ENCODE results near the gene IPO9.

IPO9 gene

GRCh38 chr1:201925981-201926645 lies 97.2 kb downstream of the IPO9 start:
- Histone ChIP-seq H3K27ac (no peak overlapping the region), H2AFZ (no peak overlapping the region), H3K9ac (no peak overlapping the region), H3K4me2 (ENCODE audit: low read length) (no peak overlapping the region), H3K36me3 (ENCODE audit: control insufficient read depth, insufficient read depth, low read length) (no peaks in the 10 kb centered on the region), H3K4me1 (no peaks in the 10 kb centered on the region), H3K4me3 (ENCODE audit: low read depth, low read length) (no peak overlapping the region), H3K27me3 (ENCODE audit: control insufficient read depth, insufficient read depth, low read length) (no peaks in the 10 kb centered on the region), H3K9me3 (ENCODE audit: control insufficient read depth, low read length) (no peaks in the 10 kb centered on the region), H3K79me2 (no peaks in the 10 kb centered on the region)
- TF ChIP-seq CTCF (IDR thresholded peaks at IDR 0.05): no peak

GRCh38 chr1:201928266-201928665 lies 99.3 kb downstream of the IPO9 start:
- Histone ChIP-seq H3K36me3 (ENCODE audit: control insufficient read depth, insufficient read depth, low read length) (no peaks in the 10 kb centered on the region), H2AFZ (no peak overlapping the region), H3K27me3 (ENCODE audit: control insufficient read depth, insufficient read depth, low read length) (no peaks in the 10 kb centered on the region), H3K9me3 (ENCODE audit: control insufficient read depth, low read length) (no peaks in the 10 kb centered on the region), H3K4me1 (no peaks in the 10 kb centered on the region), H3K27ac (no peak overlapping the region), H3K4me2 (ENCODE audit: low read length) (no peak overlapping the region), H3K4me3 (ENCODE audit: low read depth, low read length) (no peak overlapping the region), H3K9ac (no peak overlapping the region), H3K79me2 (no peaks in the 10 kb centered on the region)
- TF ChIP-seq CTCF (IDR thresholded peaks at IDR 0.05): no peak

- no peaks in the 10 kb centered on the region for H3K9me3 ChIP-seq (ENCODE audit: control insufficient read depth, low read length)
- no peak for TF ChIP-seq CTCF (IDR thresholded peaks at IDR 0.05)
- H3K36me3 ChIP-seq (ENCODE audit: control insufficient read depth, insufficient read depth, low read length): no peaks in the 10 kb centered on the region
- H3K4me2 ChIP-seq (ENCODE audit: low read length): no peak overlapping the region
- no peak overlapping the region for H3K9ac ChIP-seq
- no peak overlapping the region for H3K4me3 ChIP-seq (ENCODE audit: low read depth, low read length)
- H3K27ac ChIP-seq: no peak overlapping the region
- no peaks in the 10 kb centered on the region for H3K4me1 ChIP-seq
- H2AFZ ChIP-seq: no peak overlapping the region
- H3K27me3 ChIP-seq (ENCODE audit: control insufficient read depth, insufficient read depth, low read length): no peaks in the 10 kb centered on the region
- H3K79me2 ChIP-seq: no peaks in the 10 kb centered on the region
These were observed 101.2 kb downstream of the IPO9 start for GRCh38 chr1:201930137-201930536.

GRCh38 chr1:201930803-201931202 lies 101.8 kb downstream of the IPO9 start:
- Histone ChIP-seq H3K4me2 (ENCODE audit: low read length) (no peak overlapping the region), H2AFZ (no peak overlapping the region), H3K9ac (no peak overlapping the region), H3K27ac (no peak overlapping the region), H3K36me3 (ENCODE audit: control insufficient read depth, insufficient read depth, low read length) (no peaks in the 10 kb centered on the region), H3K4me3 (ENCODE audit: low read depth, low read length) (no peak overlapping the region), H3K79me2 (no peaks in the 10 kb centered on the region), H3K9me3 (ENCODE audit: control insufficient read depth, low read length) (no peaks in the 10 kb centered on the region), H3K4me1 (no peaks in the 10 kb centered on the region), H3K27me3 (ENCODE audit: control insufficient read depth, insufficient read depth, low read length) (no peaks in the 10 kb centered on the region)
- no peak for TF ChIP-seq CTCF (IDR thresholded peaks at IDR 0.05)
